Esophagus squamous epithelium (tissue), 5 donors: ENCODE data around the gene CNTNAP5. TPM values are rescaled to one million over a fixed set of nuclear protein-coding genes. Genes with fewer than 3 reads are reported as not detected.

Experiments used
- DNase-seq: peaks from one replicate; lab custom pipeline; 2025; lab: John Stamatoyannopoulos, UW
- H3K27ac ChIP-seq, 4 donors: fragments of 200-600 bp; sonication (generic); one replicate each; pipeline ENCODE4 v1.5.1; 2016 to 2019; ENCODE audit warnings: mild to moderate bottlenecking in 1 of 4
- H3K27me3 ChIP-seq, 4 donors: fragments of 200-600 bp; sonication (generic); 1 replicate in 3 of 4; 2 replicates in 1 of 4; pipeline versions ENCODE4 v1.5.1 to v1.6.0; 2017 to 2021; ENCODE audit warnings: antibody characterized with exemption in 1 of 4
- H3K36me3 ChIP-seq, 3 donors: fragments of 200-600 bp; sonication (generic); one replicate each; pipeline ENCODE4 v1.5.1; 2016 to 2019
- H3K4me1 ChIP-seq, 3 donors: fragments of 200-600 bp; sonication (generic); one replicate each; pipeline ENCODE4 v1.5.1; 2017 to 2019
- H3K4me3 ChIP-seq, 4 donors: fragments of 200-600 bp; sonication (generic); 1 replicate in 3 of 4; 2 replicates in 1 of 4; pipeline ENCODE4 v1.5.1; 2016 to 2019; ENCODE audit warnings: mild to moderate bottlenecking in 2 of 4, moderate library complexity in 1 of 4
- H3K9me3 ChIP-seq, 3 donors: fragments of 200-600 bp; sonication (generic); one replicate each; pipeline ENCODE4 v1.5.1; 2016 to 2019
- CTCF ChIP-seq, 6 experiments: fragments of 450-650 bp in 4 of 6; fragments of 200-600 bp in 2 of 6; sonication (generic) in 2 of 6; IDR thresholded peaks; one replicate each; pipeline ENCODE4 v1.5.1; 2016 to 2019; ENCODE audit warnings: antibody characterized with exemption in 6 of 6, mild to moderate bottlenecking in 4 of 6, moderate library complexity in 4 of 6
- POLR2A ChIP-seq, 4 donors: fragments of 450-650 bp; IDR thresholded peaks; one replicate each; pipeline ENCODE4 v1.6.1; 2017; ENCODE audit warnings: antibody characterized with exemption in 4 of 4, mild to moderate bottlenecking in 4 of 4, moderate library complexity in 3 of 4
- WGBS, 2 donors: methylation state at CpG; one replicate each; pipeline ENCODE4 v1.1.5; 2018; 5-methylcytosine and 5-hydroxymethylcytosine counted together
- intact Hi-C: fragments of 100-400 bp; cut with DNase I; formaldehyde crosslinking; loops from one replicate; pipeline ENCODE4 v1.15.0; 2022
- total RNA-seq, 4 donors: library from RNA; depleted of rRNA; stranded (reverse); fragments of >200 nt; gene quantifications; one replicate each; pipeline ENCODE4 v1.1.0, GENCODE V29; 2016
- donor health status: DM: yes; HTN: yes; CAD: no.

The CNTNAP5 gene
- total RNA-seq, 4 donors from 2014 or later, result not detected

- no peak for DNase-seq
- no peaks in the 10 kb centered on the region for H3K36me3 ChIP-seq
- intact Hi-C loops, result no loop called here
These were observed 638.5 kb downstream of the CNTNAP5 start for GRCh38 chr2:124663645-124663997.

GRCh38 chr2:124664363-124664762, 639.3 kb downstream of the CNTNAP5 start:
- no peaks in the 10 kb centered on the region for H3K27me3 ChIP-seq
- intact Hi-C loops, result no loop called here
- H3K4me3 ChIP-seq, result no peak overlapping the region
- no peaks in the 10 kb centered on the region for H3K4me1 ChIP-seq
- 71 to 84% methylated on average over 4 to 5 of the region's 5 CpGs for WGBS, 2 donors
- H3K27ac ChIP-seq, result no peak overlapping the region
- no peaks in the 10 kb centered on the region for H3K36me3 ChIP-seq
- TF ChIP-seq POLR2A (IDR thresholded peaks at IDR 0.05), result no peak
- no peak for TF ChIP-seq CTCF (IDR thresholded peaks at IDR 0.05)
- no peak for DNase-seq
- H3K9me3 ChIP-seq, result no peaks in the 10 kb centered on the region

More at GRCh38 chr2:124663645-124663997, 638.5 kb downstream of the CNTNAP5 start:
- Histone ChIP-seq H3K4me1 (no peaks in the 10 kb centered on the region), H3K27ac (no peak overlapping the region), H3K27me3 (no peaks in the 10 kb centered on the region), H3K9me3 (no peaks in the 10 kb centered on the region), H3K4me3 (no peak overlapping the region)
- TF ChIP-seq CTCF (IDR thresholded peaks at IDR 0.05), result no peak

GRCh38 chr2:124666976-124667375, 641.9 kb downstream of the CNTNAP5 start:
- no peaks in the 10 kb centered on the region for H3K27me3 ChIP-seq
- no peaks in the 10 kb centered on the region for H3K4me1 ChIP-seq
- intact Hi-C loops, result no loop called here
- H3K9me3 ChIP-seq, result no peaks in the 10 kb centered on the region
- TF ChIP-seq POLR2A (IDR thresholded peaks at IDR 0.05) (no peak), CTCF (IDR thresholded peaks at IDR 0.05) (no peak)
- H3K36me3 ChIP-seq, result no peaks in the 10 kb centered on the region
- 58 to 64% methylated on average over 2 of the region's 2 CpGs for WGBS, 2 donors
- H3K4me3 ChIP-seq, result no peak overlapping the region
- H3K27ac ChIP-seq, result no peak overlapping the region
- no peak for DNase-seq

GRCh38 chr2:124668161-124668560, 643.1 kb downstream of the CNTNAP5 start:
- no peaks in the 10 kb centered on the region for H3K27me3 ChIP-seq
- WGBS, 2 donors, result 47 to 79% methylated on average over 2 of the region's 2 CpGs
- H3K36me3 ChIP-seq, result no peaks in the 10 kb centered on the region
- no peak for TF ChIP-seq POLR2A (IDR thresholded peaks at IDR 0.05)
- no peak for TF ChIP-seq CTCF (IDR thresholded peaks at IDR 0.05)
- no peak for DNase-seq
- H3K9me3 ChIP-seq, result no peaks in the 10 kb centered on the region
- no peak overlapping the region for H3K4me3 ChIP-seq
- intact Hi-C loops, result no loop called here
- H3K4me1 ChIP-seq, result no peaks in the 10 kb centered on the region
- no peak overlapping the region for H3K27ac ChIP-seq

- Histone ChIP-seq H3K4me3 (no peak overlapping the region), H3K9me3 (no peaks in the 10 kb centered on the region), H3K27ac (no peak overlapping the region), H3K27me3 (no peaks in the 10 kb centered on the region), H3K36me3 (no peaks in the 10 kb centered on the region), H3K4me1 (no peaks in the 10 kb centered on the region)
- intact Hi-C loops, result no loop called here
- DNase-seq, result no peak
- TF ChIP-seq CTCF (IDR thresholded peaks at IDR 0.05) (no peak), POLR2A (IDR thresholded peaks at IDR 0.05) (no peak)
These were observed 645.1 kb downstream of the CNTNAP5 start for GRCh38 chr2:124670187-124670586.
